OCI-LY3 (cell line): Measurements from ENCODE around the gene ATG14.

Experiments
- CTCF ChIP-seq: fragments of 200-600, 300-600 bp; sonication (generic); IDR thresholded peaks from 2 replicates; pipeline ENCODE4 v1.5.1; 2014; ENCODE audit warnings: antibody characterized with exemption, low read length, low read depth
- EZH2phosphoT487 ChIP-seq: fragments of 200-600 bp; shearing (Covaris generic); IDR thresholded peaks from 2 replicates; pipeline ENCODE4 v1.6.1; 2018; ENCODE audit warnings: antibody characterized with exemption, mixed run types, low read depth

DNA sequence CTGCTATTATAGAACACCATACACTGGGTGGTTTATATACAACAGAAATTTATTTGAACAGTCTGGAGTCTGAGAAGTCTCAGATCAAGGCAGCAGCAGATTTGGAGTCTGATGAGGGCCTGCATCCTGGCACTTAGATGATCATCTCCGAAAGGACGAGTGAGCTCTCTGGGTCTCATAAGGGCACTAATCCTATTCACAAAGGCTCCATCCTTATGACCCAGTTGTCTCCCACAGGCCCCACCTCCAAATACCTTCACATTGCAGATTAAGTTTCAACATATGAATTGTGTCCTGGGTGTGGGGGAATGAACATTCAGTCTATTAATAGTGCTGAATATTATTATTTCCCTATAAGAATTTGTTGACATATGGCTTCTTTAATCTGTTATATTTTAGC lies 86.8 kb downstream of the ATG14 start:
- TF ChIP-seq CTCF (no peak), EZH2phosphoT487 (no peak)
